NCI-H1694 (cell line): ENCODE data around the gene RARA.
"Not testable (repeated sequence)": the region's sequence is repeated elsewhere in the genome, so short reads cannot be mapped to it uniquely, and the experiment has no call there.

Experiments
- DNase-seq: peaks from one replicate; lab custom pipeline; 2025; lab: John Stamatoyannopoulos, UW

RARA gene

DNA sequence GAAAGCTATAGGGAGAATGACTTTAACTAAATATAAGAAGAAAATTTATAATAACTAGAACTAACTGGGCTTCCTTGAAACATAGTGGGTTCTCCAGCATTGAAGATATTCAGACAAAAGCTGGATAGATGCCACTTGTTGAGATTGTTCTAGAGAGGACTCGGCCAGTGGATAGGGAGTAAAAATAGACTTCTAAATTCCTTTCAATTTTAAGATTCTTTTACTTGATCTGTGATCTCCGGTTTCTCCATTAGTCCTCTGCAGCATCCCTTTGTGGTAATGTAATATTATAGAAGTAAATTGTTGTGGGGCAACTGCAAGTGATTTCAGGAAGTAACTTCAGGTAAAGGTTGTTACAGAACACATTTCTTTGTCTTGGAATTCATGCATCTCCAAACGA, 10.3 kb upstream of the RARA start:
- DNase-seq = no peak

DNA sequence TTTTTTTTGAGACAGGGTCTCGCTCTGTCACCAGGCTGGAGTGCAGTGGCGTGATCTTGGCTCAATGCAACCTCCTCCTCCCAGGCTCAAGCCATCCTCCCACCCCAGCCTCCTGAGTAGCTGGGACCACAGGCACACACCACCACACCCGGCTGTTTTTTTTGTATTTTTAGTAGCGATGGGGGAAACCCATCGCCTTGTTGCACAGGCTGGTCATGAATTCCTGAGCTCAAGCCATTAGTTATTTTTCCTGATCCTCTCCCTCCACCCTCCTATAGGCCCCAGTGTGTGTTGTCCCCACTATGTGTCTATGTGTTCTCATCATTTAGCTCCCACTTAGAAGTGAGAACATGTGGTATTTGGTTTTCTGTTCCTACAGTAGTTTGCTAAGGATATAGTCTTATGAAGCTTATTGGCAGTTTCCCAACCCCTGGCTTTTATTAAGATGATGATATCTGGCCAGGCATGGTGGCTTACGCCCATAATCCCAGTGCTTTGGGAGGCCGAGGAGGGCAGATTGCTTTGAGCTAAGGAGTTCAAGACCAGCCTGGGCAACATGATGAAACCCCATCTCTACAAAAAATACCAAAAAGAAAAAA, 9.7 kb upstream of the RARA start:
- not testable (repeated sequence) for DNase-seq

DNA sequence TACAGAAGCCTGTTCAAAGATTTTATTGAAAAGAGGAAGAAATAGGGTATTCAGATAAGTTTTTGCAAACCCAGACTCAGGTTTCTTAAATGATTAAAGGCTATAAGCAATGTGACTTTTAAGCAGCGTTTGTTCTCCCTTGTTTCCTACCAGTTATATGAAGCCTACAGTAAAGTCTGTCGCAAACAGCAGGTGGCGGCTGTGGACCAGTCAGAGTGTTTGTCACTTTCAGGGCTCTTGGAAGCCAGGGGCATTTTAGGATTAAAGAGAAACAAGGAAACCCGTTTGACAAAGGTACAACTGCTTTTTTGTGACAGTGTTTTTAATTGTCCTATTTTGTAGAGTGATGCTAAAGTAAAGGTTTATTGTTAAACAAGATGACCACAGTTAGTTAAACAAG, 7.7 kb upstream of the RARA start:
- DNase-seq = peak; percentile 42

DNA sequence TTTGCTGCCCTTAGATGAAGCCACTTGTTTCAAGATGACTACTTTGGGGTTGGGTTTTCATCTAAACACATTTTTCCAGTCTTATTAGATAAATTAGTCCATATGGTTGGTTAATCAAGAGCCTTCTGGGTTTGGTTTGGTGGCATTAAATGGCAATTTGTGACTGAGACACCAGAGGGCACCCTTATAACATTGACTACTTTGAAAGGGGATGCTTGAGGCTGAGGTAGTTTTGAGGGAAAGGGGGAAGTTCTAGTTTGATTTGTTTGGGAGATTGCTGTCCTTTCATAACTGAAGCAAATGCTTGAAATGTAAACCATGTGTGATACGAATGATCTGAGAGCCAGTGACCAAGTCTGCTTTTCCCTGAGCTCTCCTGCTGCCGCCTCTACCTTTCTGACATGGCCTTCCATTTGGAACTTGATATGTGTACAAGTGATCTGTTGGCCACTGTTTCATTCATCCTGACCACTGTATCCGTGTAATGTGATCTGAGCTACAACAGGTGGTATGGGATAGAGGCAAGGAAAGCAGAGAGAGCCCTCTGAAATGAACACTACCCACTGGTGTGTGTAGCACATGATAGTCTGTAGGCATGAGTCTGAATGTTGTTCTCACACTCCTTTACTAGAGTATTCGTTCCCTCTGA, 5.8 kb upstream of the RARA start:
- peak; percentile 84 for DNase-seq

DNA sequence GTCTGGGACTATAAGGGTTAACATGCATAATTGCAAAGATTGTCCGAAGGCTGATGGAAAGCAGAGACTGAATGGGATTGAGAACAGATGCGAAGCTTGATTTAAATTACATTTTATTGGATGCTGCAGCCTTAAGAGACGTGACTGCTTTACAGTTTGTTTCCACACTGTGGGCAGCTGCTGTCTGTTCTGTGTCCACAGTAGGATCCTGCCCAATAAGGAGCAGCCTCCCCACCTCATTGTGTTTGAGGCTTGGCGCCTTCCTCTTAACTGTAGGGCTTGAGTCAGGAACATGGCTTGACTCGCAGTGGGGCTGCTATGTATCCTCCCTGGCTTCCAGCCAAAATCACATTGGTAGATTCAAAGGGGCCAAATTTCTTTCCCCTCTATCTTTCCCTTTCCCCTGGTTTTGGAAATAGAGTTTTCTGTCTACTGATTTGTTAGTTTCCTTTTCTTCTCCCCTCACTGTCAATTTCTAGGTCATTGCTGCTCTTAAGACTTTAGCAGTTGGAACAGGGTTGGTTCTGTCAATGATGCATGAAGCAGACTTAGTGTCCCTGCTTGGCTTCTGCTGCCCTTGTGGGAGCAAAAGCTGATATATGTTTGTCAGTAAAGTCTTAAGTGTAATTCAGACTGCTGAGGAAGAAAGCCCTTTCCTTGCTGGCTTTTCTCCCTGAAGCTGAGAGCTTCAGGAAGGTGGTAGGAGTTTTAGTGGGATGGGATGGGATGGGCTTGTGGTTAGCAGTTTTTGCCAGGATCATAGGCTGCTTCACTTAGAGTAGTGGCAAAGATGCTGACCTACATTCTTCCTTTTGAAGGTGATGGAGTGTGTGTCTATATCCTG, 5.0 kb upstream of the RARA start:
- DNase-seq = no peak

GRCh38 chr17:40304552-40304863, 4.5 kb upstream of the RARA start:
- DNase-seq = not testable (repeated sequence)

GRCh38 chr17:40304866-40305265, 4.1 kb upstream of the RARA start:
- DNase-seq = not testable (repeated sequence)

DNA sequence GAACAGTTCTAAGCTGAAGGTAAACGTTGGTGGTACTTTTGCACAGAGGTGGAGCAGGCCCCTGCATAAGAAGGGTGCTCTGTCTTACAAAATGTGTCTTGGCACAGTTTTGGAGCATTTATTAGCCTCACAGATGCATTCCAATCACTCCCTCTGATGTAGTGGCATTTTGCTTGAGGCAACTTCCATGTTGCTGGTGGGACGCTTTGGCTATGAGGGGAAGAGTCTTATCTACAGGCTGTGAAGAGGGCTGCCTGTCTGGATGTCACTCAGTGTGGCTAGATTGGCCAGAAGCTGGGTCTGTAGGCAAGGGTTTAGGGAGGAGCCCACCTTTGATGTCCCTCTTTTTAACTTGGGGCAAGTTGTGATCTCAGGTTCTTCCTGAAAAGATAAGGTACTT, 2.6 kb upstream of the RARA start:
- DNase-seq = no peak

GRCh38 chr17:40307001-40307730, 1.8 kb upstream of the RARA start:
- DNase-seq = peak; percentile 60

GRCh38 chr17:40307740-40308239, 1.2 kb upstream of the RARA start:
- DNase-seq = no peak

- no peak for DNase-seq
Measured at GRCh38 chr17:40309949-40310510, 1.1 kb downstream of the RARA start.

- DNase-seq = no peak
Measured at GRCh38 chr17:40310882-40311391, 2.0 kb downstream of the RARA start.

DNA sequence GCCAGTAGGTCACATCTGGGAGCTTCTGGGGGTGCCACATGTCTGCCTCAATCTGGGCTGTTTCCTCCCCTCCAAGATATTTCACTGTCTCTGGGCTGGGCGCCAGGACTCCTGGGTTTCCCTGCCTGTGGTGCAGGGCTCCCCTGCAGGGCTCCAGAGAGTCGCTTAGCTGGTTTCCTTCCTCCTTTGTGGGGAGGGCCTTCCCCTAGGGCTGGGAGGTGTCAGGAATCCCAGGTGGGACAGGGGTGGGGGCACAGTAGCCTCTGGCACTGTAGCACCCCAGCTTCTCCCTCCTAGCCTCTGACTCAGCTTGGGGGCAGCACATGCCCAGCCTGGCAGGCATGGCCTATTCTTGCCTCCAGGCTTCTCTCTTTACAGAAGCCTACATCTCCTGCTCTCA, 2.6 kb downstream of the RARA start:
- no peak for DNase-seq

DNA sequence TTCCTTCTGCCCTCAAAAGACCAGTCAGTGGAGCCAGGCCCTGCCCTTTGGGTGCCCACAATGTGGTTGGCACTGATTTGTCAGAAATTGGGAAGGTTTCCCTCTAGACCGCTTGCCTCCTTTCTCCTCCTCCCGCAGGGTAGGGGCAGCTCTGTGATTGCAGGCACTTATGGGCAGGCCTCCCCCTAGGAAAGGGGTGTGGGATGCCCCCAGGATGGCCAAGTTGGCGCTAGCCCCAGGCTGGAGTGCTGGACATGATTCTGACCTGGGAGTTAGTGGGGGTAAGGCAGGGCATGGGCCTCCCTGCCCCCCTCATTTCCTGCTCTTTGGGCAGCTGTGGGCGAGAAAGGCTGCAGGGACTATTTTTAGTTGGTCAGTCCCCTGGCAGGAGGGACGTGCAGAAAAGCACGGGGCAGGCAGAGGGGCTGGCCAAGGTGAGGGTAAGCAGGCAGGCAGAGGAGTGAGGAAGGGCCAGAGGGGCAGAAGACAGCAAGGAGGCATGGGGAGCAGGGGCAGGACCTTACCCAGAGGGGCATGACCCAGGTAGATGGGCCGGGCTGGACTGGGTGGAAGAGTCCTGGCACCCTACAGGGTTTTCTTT, 3.3 kb downstream of the RARA start:
- no peak for DNase-seq

GRCh38 chr17:40312893-40313667, 4.1 kb downstream of the RARA start:
- DNase-seq = no peak

DNA sequence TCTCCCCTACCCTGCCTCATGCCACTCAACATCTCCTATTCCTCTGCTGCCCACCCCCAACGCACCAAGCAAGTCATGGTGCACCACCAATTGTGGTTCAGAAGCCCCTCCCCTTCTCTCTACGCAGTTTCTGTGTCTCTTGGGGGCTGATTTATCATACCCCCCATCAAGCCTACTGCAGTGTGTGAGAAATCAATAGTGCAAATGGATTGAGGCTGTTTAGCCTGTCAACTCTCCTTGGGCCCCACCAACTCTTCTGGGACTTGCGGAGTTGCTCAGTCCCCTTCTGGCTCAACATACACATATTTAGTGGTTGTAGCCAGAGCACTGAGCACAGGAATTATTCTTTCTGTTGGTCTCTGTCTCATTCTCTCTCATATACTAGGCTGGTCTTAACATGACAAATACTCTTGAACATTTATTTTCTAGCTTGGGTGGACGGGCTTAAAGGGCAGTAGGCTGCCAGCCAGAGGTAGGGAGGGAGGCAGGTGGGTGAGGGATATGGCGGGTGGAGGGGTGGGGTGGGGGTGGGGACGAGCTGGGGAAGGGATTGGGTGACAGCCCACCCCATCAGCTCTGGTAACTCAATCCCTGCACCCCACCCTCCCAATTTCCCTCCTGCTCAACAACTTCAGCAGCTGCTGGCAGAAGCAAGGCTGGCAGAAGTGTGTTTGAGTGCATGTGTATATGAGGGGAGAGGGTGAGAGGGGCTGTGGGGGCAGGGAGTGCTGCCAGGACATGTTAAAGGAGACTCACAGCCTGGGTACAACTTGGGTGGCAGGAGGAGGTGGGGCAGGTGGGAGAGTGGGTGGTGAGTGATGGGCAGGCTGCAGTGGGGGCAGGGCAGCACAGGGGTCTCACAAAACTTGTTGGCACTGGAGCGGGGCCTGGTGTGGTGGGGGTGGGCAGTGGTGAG, 4.9 kb downstream of the RARA start:
- DNase-seq = peak; percentile 57

DNA sequence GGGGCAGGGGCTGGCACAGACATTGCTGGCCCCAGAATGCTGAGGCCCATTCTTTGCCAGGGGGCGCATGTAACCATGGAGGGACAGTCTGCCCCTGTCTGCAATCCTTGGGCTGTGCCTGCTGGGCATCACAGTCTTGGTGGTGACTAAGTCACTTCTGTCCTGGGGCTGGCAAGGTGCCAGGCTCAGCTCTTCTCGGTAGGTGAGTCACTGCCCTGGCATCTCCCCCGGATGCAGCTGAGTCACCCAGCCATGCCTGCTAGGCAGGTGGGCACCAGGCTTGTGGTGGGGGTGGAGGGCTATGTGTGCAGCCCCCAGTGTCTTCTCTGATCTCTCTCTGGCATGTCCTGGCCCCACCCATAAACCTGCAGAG, 5.6 kb downstream of the RARA start:
- DNase-seq = peak; percentile 47

DNA sequence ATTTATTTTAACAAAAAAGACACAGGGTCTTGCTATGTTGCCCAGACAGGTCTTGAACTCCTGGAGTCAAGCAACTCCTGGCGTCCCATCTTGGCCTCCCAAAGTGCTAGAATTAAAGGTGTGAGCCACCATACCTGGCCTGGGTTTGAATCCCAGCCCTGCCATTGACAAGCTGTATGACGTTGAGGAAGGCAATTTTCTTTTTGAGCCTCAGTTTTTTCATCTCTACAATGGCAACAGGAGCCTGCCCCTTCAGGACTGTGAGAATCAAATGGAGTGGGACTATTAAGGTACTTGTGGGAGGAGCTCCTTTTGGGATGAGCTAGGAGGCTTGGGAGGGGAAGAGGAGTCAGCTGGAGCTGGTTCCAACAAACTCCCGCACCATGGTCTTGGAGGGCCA, 6.2 kb downstream of the RARA start:
- no peak for DNase-seq

GRCh38 chr17:40315678-40316570, 6.9 kb downstream of the RARA start:
- DNase-seq = no peak
